Fibroblast of lung (primary cell): ENCODE results near the gene ICA1L. TPM values are rescaled to one million over a fixed set of nuclear protein-coding genes. Genes with fewer than 3 reads are reported as not detected.

ENCODE experiments used
- DNase-seq, 2 donors: peaks; one replicate each; pipeline versions ENCODE4 v3.0.0 to v3.0.0-alpha.2; 2010; ENCODE audit warnings: low read depth in 2 of 2
- H2AFZ ChIP-seq: 2 replicates; pipeline ENCODE4 v1.5.1; 2012; ENCODE audit warnings: low read length, control low read depth, inconsistent platforms
- H3K27ac ChIP-seq: 2 replicates; pipeline ENCODE4 v1.5.1; 2011; ENCODE audit warnings: low read length, control low read depth; ENCODE audit not compliant: insufficient read depth
- H3K27me3 ChIP-seq: 2 replicates; pipeline ENCODE4 v1.5.1; 2011; ENCODE audit warnings: mild to moderate bottlenecking, low read length; ENCODE audit not compliant: control insufficient read depth, insufficient read depth
- H3K36me3 ChIP-seq: 2 replicates; pipeline ENCODE4 v1.5.1; 2011; ENCODE audit warnings: low read length; ENCODE audit not compliant: control insufficient read depth, insufficient read depth
- H3K4me1 ChIP-seq: 2 replicates; pipeline ENCODE4 v1.5.1; 2011; ENCODE audit warnings: low read length; ENCODE audit not compliant: control insufficient read depth, insufficient read depth; ENCODE audit errors: extremely low read depth
- H3K4me2 ChIP-seq: 2 replicates; pipeline ENCODE4 v1.5.1; 2011; ENCODE audit warnings: low read length, control low read depth; ENCODE audit not compliant: insufficient read depth; ENCODE audit errors: extremely low read depth
- H3K4me3 ChIP-seq, 4 experiments: fragments of 200-600 bp in 1 of 4; sonication (generic) in 1 of 4; replicated peaks in 1 of 4; 2 replicates each; pipeline ENCODE4 v1.5.1; 2011 to 2016; ENCODE audit warnings: low read length in 4 of 4, low read depth in 3 of 4, mild to moderate bottlenecking in 3 of 4, control low read depth in 2 of 4, inconsistent platforms in 1 of 4, mixed read lengths in 1 of 4; ENCODE audit not compliant: insufficient read depth in 1 of 4; ENCODE audit errors: control extremely low read depth in 1 of 4
- H3K79me2 ChIP-seq: 2 replicates; pipeline ENCODE4 v1.5.1; 2012; ENCODE audit warnings: mild to moderate bottlenecking, low read length, inconsistent platforms; ENCODE audit not compliant: control insufficient read depth, insufficient read depth
- H3K9ac ChIP-seq: 2 replicates; pipeline ENCODE4 v1.5.1; 2011; ENCODE audit warnings: mild to moderate bottlenecking, low read length, control low read depth; ENCODE audit not compliant: insufficient read depth
- H3K9me3 ChIP-seq: 2 replicates; pipeline ENCODE4 v1.5.1; 2012; ENCODE audit warnings: low read depth, low read length; ENCODE audit not compliant: control insufficient read depth, insufficient read depth
- H4K20me1 ChIP-seq: 2 replicates; pipeline ENCODE4 v1.5.1; 2011; ENCODE audit warnings: low read length; ENCODE audit not compliant: control insufficient read depth, insufficient read depth; ENCODE audit errors: extremely low read depth
- EZH2 ChIP-seq: IDR thresholded peaks from 2 replicates; pipeline ENCODE4 v1.5.1; 2012; ENCODE audit warnings: low read length, control low read depth, mild to moderate bottlenecking; ENCODE audit errors: missing control alignments
- polyA plus RNA-seq, 2 donors: library from polyadenylated mRNA; depleted of rRNA in 1 of 2; stranded (reverse) in 1 of 2; unstranded in 1 of 2; fragments of >200 nt; gene quantifications; 2 replicates each; pipeline ENCODE4 v1.2.1, GENCODE V29; 2011 to 2012; ENCODE audit warnings: missing spikeins in 1 of 2
- total RNA-seq: library from RNA; depleted of rRNA; stranded (reverse); fragments of >200 nt; gene quantifications from 2 replicates; pipeline ENCODE4 v1.2.1, GENCODE V29; 2014
- TF ChIP-seq, protein P1 (sequence below), 2 donors: IDR thresholded peaks in 1 of 2; conservative IDR thresholded peaks in 1 of 2; 1 replicate in 1 of 2; 2 replicates in 1 of 2; pipeline ENCODE4 v1.5.1; 2011 to 2012; ENCODE audit warnings: low read length in 2 of 2, control low read depth in 1 of 2, inconsistent platforms in 1 of 2, low read depth in 1 of 2, mild to moderate bottlenecking in 1 of 2

Gene ICA1L
- total and polyA plus RNA-seq, 2 donors (not counting 1 experiment from before 2014, with no cell fraction given), result 3.1 to 4.6 TPM

DNA sequence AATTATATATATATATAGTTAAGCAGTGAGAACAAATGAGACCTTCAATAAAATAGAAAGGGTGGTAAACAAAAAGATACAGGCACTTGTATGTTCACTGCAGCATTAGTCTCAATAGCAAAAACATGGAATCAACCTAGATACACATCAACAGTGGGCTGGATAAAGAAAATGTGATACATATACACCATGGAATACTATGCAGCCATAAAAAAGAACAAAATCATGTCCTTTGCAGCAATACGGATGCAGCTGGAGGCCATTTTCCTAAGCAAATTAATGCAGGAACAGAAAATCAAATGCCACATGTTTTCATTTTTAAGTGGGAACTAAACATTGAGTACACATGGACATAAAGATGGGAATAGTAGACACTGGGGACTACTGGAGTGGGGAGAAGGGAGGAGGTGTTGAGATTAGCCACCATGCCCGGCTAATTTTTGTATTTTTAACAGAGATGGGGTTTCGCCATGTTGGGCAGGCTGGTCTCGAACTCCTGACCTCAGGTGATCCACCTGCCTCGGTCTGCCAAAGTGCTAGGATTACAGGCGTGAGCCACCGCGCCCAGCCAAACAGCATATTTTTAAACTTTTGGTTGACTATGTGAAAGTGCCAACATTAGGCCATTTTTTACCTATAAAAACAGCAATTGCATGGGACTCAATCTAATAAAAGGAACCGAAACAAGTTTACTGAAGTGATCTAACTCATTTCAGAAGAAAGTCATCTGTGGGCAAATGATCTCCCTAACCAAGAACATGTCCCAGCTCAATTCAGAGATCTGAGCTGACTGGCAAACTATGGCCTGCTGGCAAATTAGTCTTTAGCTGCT is 23.7 kb downstream of the ICA1L start:
- H3K4me2 ChIP-seq, result no peak overlapping the region
- no peaks in the 10 kb centered on the region for H4K20me1 ChIP-seq
- H3K27me3 ChIP-seq, result no peaks in the 10 kb centered on the region
- TF ChIP-seq EZH2, result no peak
- TF ChIP-seq, protein P1, sequence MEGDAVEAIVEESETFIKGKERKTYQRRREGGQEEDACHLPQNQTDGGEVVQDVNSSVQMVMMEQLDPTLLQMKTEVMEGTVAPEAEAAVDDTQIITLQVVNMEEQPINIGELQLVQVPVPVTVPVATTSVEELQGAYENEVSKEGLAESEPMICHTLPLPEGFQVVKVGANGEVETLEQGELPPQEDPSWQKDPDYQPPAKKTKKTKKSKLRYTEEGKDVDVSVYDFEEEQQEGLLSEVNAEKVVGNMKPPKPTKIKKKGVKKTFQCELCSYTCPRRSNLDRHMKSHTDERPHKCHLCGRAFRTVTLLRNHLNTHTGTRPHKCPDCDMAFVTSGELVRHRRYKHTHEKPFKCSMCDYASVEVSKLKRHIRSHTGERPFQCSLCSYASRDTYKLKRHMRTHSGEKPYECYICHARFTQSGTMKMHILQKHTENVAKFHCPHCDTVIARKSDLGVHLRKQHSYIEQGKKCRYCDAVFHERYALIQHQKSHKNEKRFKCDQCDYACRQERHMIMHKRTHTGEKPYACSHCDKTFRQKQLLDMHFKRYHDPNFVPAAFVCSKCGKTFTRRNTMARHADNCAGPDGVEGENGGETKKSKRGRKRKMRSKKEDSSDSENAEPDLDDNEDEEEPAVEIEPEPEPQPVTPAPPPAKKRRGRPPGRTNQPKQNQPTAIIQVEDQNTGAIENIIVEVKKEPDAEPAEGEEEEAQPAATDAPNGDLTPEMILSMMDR (conservative IDR thresholded peaks at IDR 0.05 in 1 of 2, IDR thresholded peaks at IDR 0.05 in 1 of 2; ENCODE audit: low read depth in 1 of 2, low read length in 2 of 2), result no peak
- DNase-seq, result no peak
- H2AFZ ChIP-seq, result no peak overlapping the region
- H3K4me1 ChIP-seq, result no peaks in the 10 kb centered on the region
- H3K4me3 ChIP-seq, result no peak overlapping the region
- H3K9me3 ChIP-seq, result no peaks in the 10 kb centered on the region
- no peaks in the 10 kb centered on the region for H3K79me2 ChIP-seq
- no peaks in the 10 kb centered on the region for H3K36me3 ChIP-seq
- no peak overlapping the region for H3K27ac ChIP-seq
- H3K9ac ChIP-seq, result no peak overlapping the region

DNA sequence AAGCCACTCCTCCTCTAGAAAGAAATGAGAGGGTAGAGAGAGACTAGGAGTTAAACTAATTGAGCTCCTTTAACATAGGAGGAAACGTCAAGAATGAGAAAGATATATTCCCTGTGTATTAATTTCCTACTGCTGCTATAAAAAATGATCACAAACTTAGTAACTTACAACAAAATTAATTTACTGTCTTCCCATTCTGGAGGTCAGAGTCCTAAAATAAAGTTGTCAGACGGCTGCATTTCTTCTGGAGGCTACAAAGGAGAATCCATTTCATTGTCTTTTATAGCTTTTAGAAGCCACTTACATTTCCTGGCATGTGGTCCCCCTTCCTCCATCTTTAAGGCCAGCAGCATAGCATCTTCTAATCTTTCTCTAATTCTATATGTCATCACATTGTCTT is 26.9 kb downstream of the ICA1L start:
- H2AFZ ChIP-seq, result no peak overlapping the region

DNA sequence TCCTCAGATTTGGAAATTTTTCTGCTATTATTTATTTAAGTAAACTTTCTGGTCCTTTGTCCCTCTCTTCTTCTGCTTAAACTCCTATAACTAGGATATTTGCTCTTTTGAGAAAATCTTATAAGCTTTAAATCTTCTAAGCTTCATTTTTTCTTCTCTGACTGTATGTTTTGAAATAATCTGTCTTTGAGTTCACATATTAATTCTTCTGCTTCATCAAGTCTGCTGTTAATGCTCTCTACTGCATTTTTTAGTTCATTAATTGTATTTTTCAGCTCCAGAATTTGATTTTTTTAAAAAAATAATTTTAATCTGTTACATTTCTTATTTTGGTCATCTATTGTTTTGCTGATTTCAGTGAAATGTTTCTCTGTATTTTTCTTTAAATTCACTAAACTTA is 28.9 kb downstream of the ICA1L start:
- no peak for TF ChIP-seq EZH2
- TF ChIP-seq, protein P1 (conservative IDR thresholded peaks at IDR 0.05 in 1 of 2, IDR thresholded peaks at IDR 0.05 in 1 of 2; ENCODE audit: low read depth in 1 of 2, low read length in 2 of 2), result no peak
- no peaks in the 10 kb centered on the region for H3K36me3 ChIP-seq
- H3K9me3 ChIP-seq, result no peaks in the 10 kb centered on the region
- no peaks in the 10 kb centered on the region for H4K20me1 ChIP-seq
- H3K9ac ChIP-seq, result no peak overlapping the region
- no peak overlapping the region for H2AFZ ChIP-seq
- no peak for DNase-seq
- H3K27me3 ChIP-seq, result no peaks in the 10 kb centered on the region
- no peak overlapping the region for H3K4me2 ChIP-seq
- H3K27ac ChIP-seq, result no peak overlapping the region
- H3K4me3 ChIP-seq, result no peak overlapping the region
- H3K79me2 ChIP-seq, result no peaks in the 10 kb centered on the region
- no peaks in the 10 kb centered on the region for H3K4me1 ChIP-seq

More for the DNA sequence above, 26.9 kb downstream of the ICA1L start:
- H3K4me1 ChIP-seq, result no peaks in the 10 kb centered on the region
- no peaks in the 10 kb centered on the region for H3K79me2 ChIP-seq
- H3K4me2 ChIP-seq, result no peak overlapping the region
- no peak overlapping the region for H3K9ac ChIP-seq
- no peaks in the 10 kb centered on the region for H3K9me3 ChIP-seq
- H3K36me3 ChIP-seq, result no peaks in the 10 kb centered on the region
- H3K27me3 ChIP-seq, result no peaks in the 10 kb centered on the region
- H3K4me3 ChIP-seq, result no peak overlapping the region
- TF ChIP-seq, protein P1 (conservative IDR thresholded peaks at IDR 0.05 in 1 of 2, IDR thresholded peaks at IDR 0.05 in 1 of 2; ENCODE audit: low read depth in 1 of 2, low read length in 2 of 2), result no peak
- TF ChIP-seq EZH2, result no peak
- no peaks in the 10 kb centered on the region for H4K20me1 ChIP-seq
- no peak overlapping the region for H3K27ac ChIP-seq
- DNase-seq, result no peak
